H1 (cell line): ENCODE results near the gene LY6G6D.

Experiments used
- ATF3 ChIP-seq: IDR thresholded peaks from 2 replicates; pipeline ENCODE4 v1.6.1; 2011; ENCODE audit warnings: low read depth, mild to moderate bottlenecking, low read length; ENCODE audit not compliant: insufficient read depth
- CTCF ChIP-seq, 3 experiments: IDR thresholded peaks; 1 replicate in 2 of 3; 2 replicates in 1 of 3; pipeline versions ENCODE4 v1.5.1 to v1.6.1; 2011; ENCODE audit warnings: low read length in 3 of 3, mild to moderate bottlenecking in 3 of 3, inconsistent platforms in 2 of 3, low read depth in 1 of 3, moderate library complexity in 1 of 3; ENCODE audit not compliant: insufficient read depth in 1 of 3; ENCODE audit errors: control extremely low read depth in 1 of 3
- EP300 ChIP-seq, 2 experiments: IDR thresholded peaks; 1 replicate in 1 of 2; 2 replicates in 1 of 2; pipeline ENCODE4 v1.6.1; 2011 to 2012; ENCODE audit warnings: low read depth in 2 of 2, low read length in 2 of 2, mild to moderate bottlenecking in 2 of 2, borderline replicate concordance in 1 of 2, inconsistent platforms in 1 of 2, moderate library complexity in 1 of 2
- EZH2 ChIP-seq: fragments of 200-600 bp; sonication (generic); IDR thresholded peaks from 2 replicates; pipeline ENCODE4 v1.7.1; 2012; ENCODE audit warnings: low read depth, mild to moderate bottlenecking, moderate library complexity, low read length, inconsistent platforms; ENCODE audit not compliant: severe bottlenecking
- GABPA ChIP-seq: IDR thresholded peaks from 2 replicates; pipeline ENCODE4 v1.6.1; 2011; ENCODE audit warnings: mild to moderate bottlenecking, low read length, moderate library complexity, borderline replicate concordance; ENCODE audit not compliant: insufficient read depth
- MAX ChIP-seq: IDR thresholded peaks from 2 replicates; pipeline ENCODE4 v1.6.1; 2012; ENCODE audit warnings: inconsistent platforms
- ZNF274 ChIP-seq: IDR thresholded peaks from 2 replicates; pipeline ENCODE4 v1.7.0; 2012; ENCODE audit warnings: low read length, borderline replicate concordance; ENCODE audit errors: extremely low read depth

GRCh38 chr6:31736768-31737314, 21.7 kb downstream of the LY6G6D start:
- no peak for TF ChIP-seq ZNF274
- no peak for TF ChIP-seq ATF3
- no peak for TF ChIP-seq EZH2
- no peak for TF ChIP-seq EP300 (IDR thresholded peaks at IDR 0.05; ENCODE audit: borderline replicate concordance in 1 of 2, low read depth in 2 of 2, low read length in 2 of 2)
- TF ChIP-seq CTCF (IDR thresholded peaks at IDR 0.05; ENCODE audit: control extremely low read depth in 1 of 3, insufficient read depth in 1 of 3, low read depth in 1 of 3, low read length in 3 of 3) = no peak
- no peak for TF ChIP-seq GABPA
- TF ChIP-seq MAX = no peak
